MCF 10A (cell line): ENCODE results near the gene TPP1. TPM values are rescaled to one million over a fixed set of nuclear protein-coding genes. Genes with fewer than 3 reads are reported as not detected.

Experiments
- BruUV-seq: library from RNA; stranded (reverse); fragments of 400-500 nt; replicated peaks from 2 replicates; lab custom pipeline; 2021; lab: Mats Ljungman, UMichigan
- CTCF ChIA-PET: fragments of 300-600 bp; sonication (Branson Sonifier 250); formaldehyde crosslinking; extraction: SDS; loops from one replicate; lab custom pipeline; 2021; ENCODE audit warnings: antibody characterized with exemption, inconsistent platforms; lab: Yijun Ruan, JAX
- POLR2A ChIA-PET: fragments of 300-600, 350-650 bp; sonication (Branson Sonifier 250); formaldehyde crosslinking; extraction: SDS; loops from one replicate; lab custom pipeline; 2020; ENCODE audit warnings: antibody characterized with exemption, inconsistent platforms; lab: Yijun Ruan, JAX
- DNase-seq: peaks from one replicate; pipeline ENCODE4 v3.0.0-alpha.2; 2018; ENCODE audit not compliant: unreplicated experiment
- H3K27ac Mint-ChIP-seq: one replicate; pipeline ENCODE4 v1.8.0; 2022; ENCODE audit warnings: mild to moderate bottlenecking, low read depth, mixed read lengths; ENCODE audit not compliant: unreplicated experiment
- H3K27me3 Mint-ChIP-seq: one replicate; pipeline ENCODE4 v1.8.0; 2022; ENCODE audit warnings: mixed read lengths; ENCODE audit not compliant: insufficient read depth, unreplicated experiment
- H3K36me3 Mint-ChIP-seq: one replicate; pipeline ENCODE4 v1.8.0; 2022; ENCODE audit warnings: mild to moderate bottlenecking, moderate library complexity, mixed read lengths; ENCODE audit not compliant: insufficient read depth, unreplicated experiment
- H3K4me1 Mint-ChIP-seq: one replicate; pipeline ENCODE4 v1.8.0; 2022; ENCODE audit warnings: mixed read lengths; ENCODE audit not compliant: insufficient read depth, unreplicated experiment
- H3K4me3 Mint-ChIP-seq: one replicate; pipeline ENCODE4 v1.8.0; 2022; ENCODE audit warnings: mild to moderate bottlenecking, moderate library complexity, mixed read lengths; ENCODE audit not compliant: unreplicated experiment
- H3K9me3 Mint-ChIP-seq: one replicate; pipeline ENCODE4 v1.8.0; 2022; ENCODE audit warnings: mixed read lengths; ENCODE audit not compliant: unreplicated experiment
- intact Hi-C: fragments of 100-400 bp; cut with micrococcal nuclease; formaldehyde crosslinking; loops from 2 replicates; pipeline ENCODE4 v1.14.1; 2022
- total RNA-seq: library from RNA; stranded (reverse); gene quantifications from 2 replicates; pipeline ENCODE4 v1.2.3, GENCODE V29; 2022
- TF ChIP-seq, protein P1 (sequence below): fragments of 200-600 bp; IDR thresholded peaks from one replicate; pipeline ENCODE4 v1.8.0; 2022; ENCODE audit warnings: antibody characterized with exemption, mild to moderate bottlenecking; ENCODE audit not compliant: unreplicated experiment

TPP1 gene
- total RNA-seq, 1 experiment from 2014 or later = 26.9 TPM

DNA sequence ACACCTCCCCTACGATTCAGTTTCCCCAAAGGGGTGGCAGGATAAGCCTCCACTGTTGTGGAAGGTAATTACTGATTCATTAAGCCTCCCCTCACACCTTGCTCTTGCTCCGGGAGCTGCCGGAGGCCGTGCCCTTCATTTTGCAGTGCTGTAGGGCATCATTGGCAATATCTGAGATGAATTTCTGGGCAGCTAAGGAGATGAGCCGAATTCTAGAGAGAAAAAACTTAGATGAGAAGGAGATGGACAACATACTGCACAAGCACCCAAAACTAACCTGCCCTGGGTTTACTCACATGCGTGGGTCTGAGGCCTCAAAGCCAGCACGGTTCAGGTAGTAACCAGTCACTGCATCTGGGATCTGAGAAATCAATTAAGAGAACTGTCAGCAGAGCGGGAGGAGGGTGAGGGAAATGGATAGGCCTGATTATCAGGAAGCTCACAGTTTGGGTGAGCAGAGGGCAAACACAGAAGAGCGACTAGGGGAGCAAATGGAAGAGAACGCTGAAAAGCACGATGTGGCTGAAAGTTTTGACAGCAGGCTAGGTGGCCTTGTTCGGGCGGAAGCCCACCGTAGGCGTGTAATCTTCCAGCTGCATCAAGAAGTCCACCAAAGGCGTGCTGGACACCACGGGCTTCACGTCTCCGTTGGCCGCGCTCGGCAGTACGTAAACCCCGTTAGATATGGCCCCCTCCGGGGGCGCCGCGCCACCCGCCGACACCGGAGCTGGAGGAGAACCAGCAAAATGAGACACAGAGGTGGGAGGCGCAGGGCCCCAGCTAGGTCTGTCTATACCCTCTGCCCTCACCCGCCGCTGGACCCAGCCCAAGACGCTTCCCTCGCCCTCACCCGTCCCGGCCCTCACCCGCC, 7.9 kb downstream of the TPP1 start:
- Mint-ChIP-seq H3K9me3 (no peaks in the 10 kb centered on the region), H3K27ac (no peak overlapping the region), H3K27me3 (no peaks in the 10 kb centered on the region), H3K36me3 (peaks cover 42% of the 10 kb centered on the region), H3K4me3 (no peak overlapping the region), H3K4me1 (peaks cover 15% of the 10 kb centered on the region)
- intact Hi-C loops = no loop called here
- DNase-seq = no peak
- CTCF ChIA-PET = interaction anchor here (0.6 to 2.7 kb wide), 6 partner anchors 8 to 365 kb away, joined by 3 to 16 read pairs (median 6); partner anchors contain the start of genes ILK, RRP8 and TPP1
- POLR2A ChIA-PET = interaction anchor here (0.6 to 3.6 kb wide), 17 partner anchors 8 to 1291 kb away, joined by 3 to 55 read pairs (median 5); partner anchors contain the start of genes ARFIP2, CAVIN3, ILK and MRPL17
- BruUV-seq = no TSS peak
- TF ChIP-seq, protein P1, sequence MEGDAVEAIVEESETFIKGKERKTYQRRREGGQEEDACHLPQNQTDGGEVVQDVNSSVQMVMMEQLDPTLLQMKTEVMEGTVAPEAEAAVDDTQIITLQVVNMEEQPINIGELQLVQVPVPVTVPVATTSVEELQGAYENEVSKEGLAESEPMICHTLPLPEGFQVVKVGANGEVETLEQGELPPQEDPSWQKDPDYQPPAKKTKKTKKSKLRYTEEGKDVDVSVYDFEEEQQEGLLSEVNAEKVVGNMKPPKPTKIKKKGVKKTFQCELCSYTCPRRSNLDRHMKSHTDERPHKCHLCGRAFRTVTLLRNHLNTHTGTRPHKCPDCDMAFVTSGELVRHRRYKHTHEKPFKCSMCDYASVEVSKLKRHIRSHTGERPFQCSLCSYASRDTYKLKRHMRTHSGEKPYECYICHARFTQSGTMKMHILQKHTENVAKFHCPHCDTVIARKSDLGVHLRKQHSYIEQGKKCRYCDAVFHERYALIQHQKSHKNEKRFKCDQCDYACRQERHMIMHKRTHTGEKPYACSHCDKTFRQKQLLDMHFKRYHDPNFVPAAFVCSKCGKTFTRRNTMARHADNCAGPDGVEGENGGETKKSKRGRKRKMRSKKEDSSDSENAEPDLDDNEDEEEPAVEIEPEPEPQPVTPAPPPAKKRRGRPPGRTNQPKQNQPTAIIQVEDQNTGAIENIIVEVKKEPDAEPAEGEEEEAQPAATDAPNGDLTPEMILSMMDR = no peak

DNA sequence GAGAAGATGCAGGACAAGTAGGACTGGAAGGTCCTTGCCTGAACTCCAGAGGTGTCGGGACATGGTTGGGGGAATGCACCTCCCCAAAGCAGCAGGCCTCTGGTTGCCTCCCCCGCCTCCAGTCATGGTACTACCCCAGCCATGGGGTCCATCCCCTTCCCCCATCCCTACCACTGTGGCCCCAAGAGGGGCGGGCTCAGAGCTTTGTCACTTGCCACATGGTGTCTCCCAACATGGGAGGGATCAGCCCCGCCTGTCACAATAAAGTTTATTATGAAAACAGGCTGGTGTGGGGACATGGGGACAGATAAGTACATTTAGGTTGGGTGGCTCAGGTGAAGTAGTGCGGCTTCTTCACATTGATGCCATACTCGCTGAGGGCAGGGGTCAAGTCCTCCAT, 8.6 kb downstream of the TPP1 start:
- intact Hi-C loops = no loop called here
- Mint-ChIP-seq H3K27me3 (no peaks in the 10 kb centered on the region), H3K36me3 (peaks cover 35% of the 10 kb centered on the region), H3K4me3 (no peak overlapping the region), H3K27ac (no peak overlapping the region), H3K9me3 (no peaks in the 10 kb centered on the region), H3K4me1 (peaks cover 22% of the 10 kb centered on the region)
- POLR2A ChIA-PET = interaction anchor here (2.8 to 3.6 kb wide), 2 partner anchors 73 to 128 kb away, joined by 26 to 54 read pairs; partner anchors contain the start of genes ARFIP2, MRPL17 and TIMM10B
- TF ChIP-seq, protein P1 = no peak
- TSS peak; percentile 36 for BruUV-seq
- no peak for DNase-seq
- CTCF ChIA-PET = interaction anchor here (0.7 to 1.2 kb wide), 4 partner anchors 9 to 78 kb away, joined by 3 to 7 read pairs (median 3); partner anchors contain the start of genes MRPL17 and TPP1

DNA sequence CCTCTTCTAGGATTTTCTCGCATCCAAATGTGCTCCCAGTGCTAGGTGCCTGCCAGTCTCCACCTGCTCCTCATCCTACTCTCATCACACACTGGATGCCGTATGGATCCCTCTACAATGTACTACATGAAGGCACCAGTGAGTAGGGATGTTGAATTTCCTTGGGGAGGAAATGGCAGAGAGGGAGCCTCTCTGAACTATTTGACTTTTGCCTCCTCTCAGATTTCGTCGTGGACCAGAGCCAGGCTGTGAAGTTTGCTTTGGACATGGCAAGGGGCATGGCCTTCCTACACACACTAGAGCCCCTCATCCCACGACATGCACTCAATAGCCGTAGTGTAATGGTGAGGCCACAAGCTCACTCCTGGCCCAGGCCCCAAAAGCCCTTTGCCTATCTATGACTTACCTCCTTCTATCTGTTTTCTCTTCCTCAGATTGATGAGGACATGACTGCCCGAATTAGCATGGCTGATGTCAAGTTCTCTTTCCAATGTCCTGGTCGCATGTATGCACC, 9.7 kb downstream of the TPP1 start:
- no peaks in the 10 kb centered on the region for H3K9me3 Mint-ChIP-seq
- H3K27ac Mint-ChIP-seq = peak overlapping the region; percentile 57
- intact Hi-C loops = loop anchor here (10.0 kb wide), 1 partner anchor 135 kb away; the partner anchor contains the start of gene TRIM3
- no TSS peak for BruUV-seq
- ChIA-PET POLR2A (interaction anchor here (0.7 to 3.6 kb wide), 2 partner anchors 13 to 74 kb away, joined by 4 to 54 read pairs; partner anchors contain the start of gene MRPL17), CTCF (interaction anchor here (0.7 to 1.2 kb wide), 2 partner anchors 74 to 77 kb away, joined by 3 to 7 read pairs; partner anchors contain the start of gene MRPL17)
- no peaks in the 10 kb centered on the region for H3K27me3 Mint-ChIP-seq
- no peak for DNase-seq
- H3K4me1 Mint-ChIP-seq = peaks cover 22% of the 10 kb centered on the region
- H3K4me3 Mint-ChIP-seq = no peak overlapping the region
- TF ChIP-seq, protein P1 = no peak
- peaks cover 31% of the 10 kb centered on the region for H3K36me3 Mint-ChIP-seq
